ENCODE data around the gene SMOC2. TPM values are rescaled to one million over a fixed set of nuclear protein-coding genes. Genes with fewer than 3 reads are reported as not detected.

The SMOC2 gene
- total RNA-seq, 3 donors from 2014 or later (not counting 1 experiment from before 2014, with no cell fraction given), result not detected

GRCh38 chr6:168684471-168684870 lies 243.5 kb downstream of the SMOC2 start:
- H3K27me3 Mint-ChIP-seq (ENCODE audit: low read depth in 2 of 2), result peaks cover 12 to 62% of the 10 kb centered on the region in 2 donors
- H3K36me3 ChIP-seq (ENCODE audit: control insufficient read depth, insufficient read depth, low read length), result no peaks in the 10 kb centered on the region
- H3K27ac ChIP-seq (ENCODE audit: low read length), result no peak overlapping the region
- TF ChIP-seq CTCF (IDR thresholded peaks at IDR 0.05), result no peak
- no peak overlapping the region for H3K27ac Mint-ChIP-seq
- H3K36me3 Mint-ChIP-seq, result no peaks in the 10 kb centered on the region
- ATAC-seq, result no peak
- intact Hi-C loops (cut with micrococcal nuclease), result no loop called here
- H3K9me3 Mint-ChIP-seq, result no peaks in the 10 kb centered on the region
- no peaks in the 10 kb centered on the region for H3K9me3 ChIP-seq (ENCODE audit: control insufficient read depth, insufficient read depth, low read length)
- H3K4me3 ChIP-seq (ENCODE audit: low read length), result no peak overlapping the region
- 61% methylated on average over 8 of the region's 8 CpGs for WGBS (ENCODE audit: insufficient coverage)
- H3K4me1 ChIP-seq (ENCODE audit: control insufficient read depth, insufficient read depth, low read length), result no peaks in the 10 kb centered on the region
- no peaks in the 10 kb centered on the region for H3K4me1 Mint-ChIP-seq
- no peak for DNase-seq
- H3K4me3 Mint-ChIP-seq, result no peak overlapping the region
- H3K27me3 ChIP-seq (ENCODE audit: control insufficient read depth, insufficient read depth, low read length), result no peaks in the 10 kb centered on the region

DNA sequence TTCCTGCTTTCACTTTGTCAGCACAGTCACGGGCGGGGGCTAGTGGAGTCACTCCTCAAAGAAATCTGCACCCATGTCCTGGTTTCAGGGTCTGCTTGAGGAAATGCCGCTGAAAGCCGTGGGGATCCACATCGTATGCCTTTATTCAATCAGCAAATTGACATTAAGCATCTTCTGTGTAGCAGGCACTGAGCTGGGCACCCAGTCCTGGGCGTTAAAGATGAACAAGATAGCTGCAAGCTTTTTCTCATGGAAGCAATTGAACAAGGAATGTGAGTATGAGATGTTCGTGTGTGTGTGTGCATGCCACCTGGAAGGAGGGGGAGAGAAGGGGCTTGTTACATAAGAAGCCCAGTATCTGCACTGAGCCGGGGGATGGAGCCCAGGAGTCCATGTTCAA lies 243.9 kb downstream of the SMOC2 start:
- Histone ChIP-seq H3K4me3 (ENCODE audit: low read length) (no peak overlapping the region), H3K9me3 (ENCODE audit: control insufficient read depth, insufficient read depth, low read length) (no peaks in the 10 kb centered on the region), H3K4me1 (ENCODE audit: control insufficient read depth, insufficient read depth, low read length) (no peaks in the 10 kb centered on the region), H3K36me3 (ENCODE audit: control insufficient read depth, insufficient read depth, low read length) (no peaks in the 10 kb centered on the region), H3K27me3 (ENCODE audit: control insufficient read depth, insufficient read depth, low read length) (no peaks in the 10 kb centered on the region), H3K27ac (ENCODE audit: low read length) (no peak overlapping the region)
- intact Hi-C loops (cut with micrococcal nuclease), result no loop called here
- Mint-ChIP-seq H3K36me3 (no peaks in the 10 kb centered on the region), H3K27me3 (ENCODE audit: low read depth in 2 of 2) (peaks cover 12 to 57% of the 10 kb centered on the region in 2 donors), H3K9me3 (no peaks in the 10 kb centered on the region), H3K4me1 (no peaks in the 10 kb centered on the region), H3K27ac (no peak overlapping the region), H3K4me3 (no peak overlapping the region)
- ATAC-seq, result no peak
- DNase-seq, result no peak
- WGBS (ENCODE audit: insufficient coverage), result 81% methylated on average over 8 of the region's 8 CpGs
- no peak for TF ChIP-seq CTCF (IDR thresholded peaks at IDR 0.05)

GRCh38 chr6:168686029-168686738 lies 245.2 kb downstream of the SMOC2 start:
- no peaks in the 10 kb centered on the region for H3K36me3 Mint-ChIP-seq
- no peak overlapping the region for H3K4me3 ChIP-seq (ENCODE audit: low read length)
- H3K27ac Mint-ChIP-seq, result no peak overlapping the region
- no peaks in the 10 kb centered on the region for H3K9me3 Mint-ChIP-seq
- ATAC-seq, result no peak
- no peak for TF ChIP-seq CTCF (IDR thresholded peaks at IDR 0.05)
- H3K27ac ChIP-seq (ENCODE audit: low read length), result no peak overlapping the region
- H3K9me3 ChIP-seq (ENCODE audit: control insufficient read depth, insufficient read depth, low read length), result no peaks in the 10 kb centered on the region
- H3K27me3 ChIP-seq (ENCODE audit: control insufficient read depth, insufficient read depth, low read length), result no peaks in the 10 kb centered on the region
- WGBS (ENCODE audit: insufficient coverage), result 81% methylated on average over 25 of the region's 25 CpGs
- H3K4me3 Mint-ChIP-seq, result no peak overlapping the region
- H3K27me3 Mint-ChIP-seq (ENCODE audit: low read depth in 2 of 2), result peaks cover 12 to 52% of the 10 kb centered on the region in 2 donors
- H3K4me1 Mint-ChIP-seq, result no peaks in the 10 kb centered on the region
- no peaks in the 10 kb centered on the region for H3K36me3 ChIP-seq (ENCODE audit: control insufficient read depth, insufficient read depth, low read length)
- no peaks in the 10 kb centered on the region for H3K4me1 ChIP-seq (ENCODE audit: control insufficient read depth, insufficient read depth, low read length)
- DNase-seq, result no peak
- intact Hi-C loops (cut with micrococcal nuclease), result no loop called here
